NCI-H128 (cell line): Measurements from ENCODE around the gene LYPD6.
A peak's percentile ranks its signal among the peaks of the same experiment; 100 is the strongest.
"Not testable (repeated sequence)": the region's sequence is repeated elsewhere in the genome, so short reads cannot be mapped to it uniquely, and the experiment has no call there.

ENCODE experiments used
- DNase-seq: peaks from one replicate; lab custom pipeline; 2025; ENCODE audit not compliant: unreplicated experiment; lab: John Stamatoyannopoulos, UW

The LYPD6 gene, protein sequence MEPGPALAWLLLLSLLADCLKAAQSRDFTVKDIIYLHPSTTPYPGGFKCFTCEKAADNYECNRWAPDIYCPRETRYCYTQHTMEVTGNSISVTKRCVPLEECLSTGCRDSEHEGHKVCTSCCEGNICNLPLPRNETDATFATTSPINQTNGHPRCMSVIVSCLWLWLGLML

DNA sequence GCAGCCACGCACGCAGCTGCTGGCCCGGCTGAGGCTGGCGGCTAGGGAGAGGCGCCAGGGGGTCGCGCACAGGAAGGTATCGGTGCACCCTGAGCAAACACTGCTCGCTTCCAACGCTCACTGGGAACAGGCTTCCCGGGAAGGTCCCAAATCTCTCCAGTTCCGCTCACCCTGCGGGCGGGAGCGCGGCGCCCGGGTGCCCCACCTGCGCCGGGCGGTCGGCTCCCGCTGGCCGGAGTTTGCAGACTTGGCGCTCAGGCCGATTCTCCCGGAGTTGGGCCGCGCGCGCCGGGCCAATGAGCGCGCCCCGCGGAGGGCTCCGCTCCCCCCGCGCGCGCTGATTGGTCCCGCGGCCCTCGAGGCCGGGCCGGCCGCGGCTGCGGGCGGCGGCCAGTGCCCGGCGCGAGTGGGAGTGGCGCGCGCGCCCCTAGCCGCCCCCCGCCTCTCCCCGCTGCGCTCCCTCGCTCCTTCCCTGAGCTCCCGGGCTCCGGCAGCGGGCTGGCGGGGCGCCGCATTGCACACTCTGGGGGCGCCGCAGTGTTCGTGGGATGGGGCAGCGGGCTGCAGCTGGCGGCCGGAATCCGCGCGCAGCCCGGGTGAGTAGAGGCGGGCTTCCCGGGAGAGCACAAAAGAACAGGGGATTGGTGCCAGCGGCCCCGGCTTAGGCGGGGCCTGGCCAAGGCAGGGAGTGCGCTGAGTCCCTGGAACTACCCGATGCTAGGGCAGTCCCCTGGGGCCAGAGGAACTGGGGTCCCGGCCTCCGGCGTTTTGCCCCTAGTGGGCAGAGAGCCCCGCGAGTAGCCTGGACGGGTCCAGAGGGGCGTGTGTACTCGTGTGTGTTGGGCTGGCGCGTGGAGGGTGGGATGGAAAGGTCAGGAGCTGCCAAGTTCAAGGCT lies at the start of gene LYPD6:
Gene LYPD6, plus strand, starts transcription at position 461 of the 896 bp plus-strand sequence. CDS start 107,122 bp downstream, outside the sequence.
- no peak for DNase-seq

DNA sequence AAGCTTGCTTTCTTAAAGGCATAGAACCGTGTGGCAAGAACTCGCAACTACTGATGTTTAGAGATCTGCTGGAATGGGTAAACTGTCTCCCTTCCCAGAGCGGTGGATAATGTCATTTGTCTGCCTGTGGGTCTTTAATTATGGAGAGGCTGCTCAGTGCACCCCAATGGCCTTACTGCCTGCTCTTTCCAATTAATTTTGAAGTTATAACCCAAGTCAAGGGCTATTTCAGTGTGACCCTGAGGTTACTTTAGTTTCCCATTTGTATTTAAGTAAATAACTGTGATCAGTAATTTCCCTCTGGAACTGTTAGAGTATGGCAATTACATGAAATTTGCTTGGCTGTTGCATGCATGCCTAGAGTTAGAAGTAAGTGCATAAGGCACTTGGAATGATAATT lies 48.9 kb upstream of the LYPD6 start:
- DNase-seq, result no peak

DNA sequence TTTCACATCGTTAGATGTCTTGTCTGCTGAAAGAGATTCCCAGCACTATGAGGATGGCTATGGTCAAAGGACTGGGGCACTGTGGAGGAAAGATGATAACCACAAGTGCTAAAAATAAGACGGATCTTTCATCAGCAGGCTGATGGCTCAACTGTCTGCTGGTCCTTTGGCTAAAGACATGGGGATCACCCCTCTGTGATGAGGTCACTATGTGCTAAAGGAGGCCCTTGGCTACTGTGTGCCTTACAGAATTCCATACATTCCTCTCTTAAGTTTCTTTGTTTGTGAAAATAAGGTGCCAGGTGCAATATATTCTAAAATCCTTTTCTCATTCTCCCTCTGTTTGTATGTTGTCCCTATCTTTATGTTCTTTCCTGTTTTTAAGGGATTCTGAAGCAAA lies 39.7 kb upstream of the LYPD6 start:
- no peak for DNase-seq

DNA sequence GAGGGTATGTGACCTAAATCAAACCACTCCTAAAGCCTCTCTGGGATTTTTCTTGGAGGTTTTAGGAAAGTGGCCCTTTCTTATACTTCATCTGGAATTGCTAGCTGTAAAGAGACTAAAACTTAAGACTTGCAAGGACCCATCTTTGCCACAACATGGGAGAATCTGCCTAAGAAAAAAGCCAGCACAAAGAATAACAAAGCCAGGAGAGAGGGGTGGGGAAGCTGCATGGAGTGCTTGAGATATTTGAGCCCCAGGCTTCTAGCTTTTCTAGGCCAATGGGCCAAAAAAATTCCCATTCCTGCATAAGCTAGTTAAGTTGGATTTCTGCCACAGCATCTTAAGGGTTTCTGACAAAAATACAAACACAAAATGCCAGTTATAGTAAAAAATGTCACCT lies 38.5 kb upstream of the LYPD6 start:
- DNase-seq, result no peak

DNA sequence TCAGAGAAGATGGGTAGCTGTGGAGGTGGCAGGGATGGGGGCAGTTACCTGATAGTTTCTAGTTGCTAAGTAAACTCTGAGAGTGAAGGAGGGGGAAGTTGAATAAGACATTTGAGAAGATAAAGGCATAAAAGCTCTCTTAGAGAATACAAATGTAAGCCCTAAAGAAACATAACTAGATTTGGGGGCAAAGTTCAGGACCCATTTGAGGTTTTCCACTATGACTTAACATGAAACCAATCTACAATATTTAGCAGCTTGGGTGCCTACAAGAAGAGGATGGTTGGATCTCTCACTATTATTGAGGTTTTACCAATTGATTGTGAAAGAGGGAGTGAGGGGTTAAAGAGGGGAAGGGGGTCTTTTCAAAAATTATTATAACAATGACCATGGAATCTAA lies 34.4 kb upstream of the LYPD6 start:
- no peak for DNase-seq

DNA sequence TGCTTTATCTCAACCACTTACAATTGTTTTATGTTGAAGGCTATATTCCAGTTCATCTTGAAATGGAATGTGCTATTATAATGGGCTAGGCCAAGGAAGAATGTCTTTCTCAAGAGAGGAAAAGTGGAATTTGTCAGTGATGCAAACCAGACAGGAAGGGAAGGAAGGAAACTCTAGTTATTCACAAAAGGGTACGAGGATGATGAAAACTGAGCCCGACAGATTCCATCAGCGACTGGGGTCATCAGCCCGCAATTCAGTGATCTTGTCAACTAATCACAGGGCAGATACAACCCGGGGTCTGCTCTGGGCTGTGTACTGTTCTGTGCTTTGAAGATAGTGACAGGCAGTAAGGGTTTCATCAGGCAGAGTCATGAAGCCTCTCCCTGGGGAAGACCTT lies 23.4 kb upstream of the LYPD6 start:
- no peak for DNase-seq

DNA sequence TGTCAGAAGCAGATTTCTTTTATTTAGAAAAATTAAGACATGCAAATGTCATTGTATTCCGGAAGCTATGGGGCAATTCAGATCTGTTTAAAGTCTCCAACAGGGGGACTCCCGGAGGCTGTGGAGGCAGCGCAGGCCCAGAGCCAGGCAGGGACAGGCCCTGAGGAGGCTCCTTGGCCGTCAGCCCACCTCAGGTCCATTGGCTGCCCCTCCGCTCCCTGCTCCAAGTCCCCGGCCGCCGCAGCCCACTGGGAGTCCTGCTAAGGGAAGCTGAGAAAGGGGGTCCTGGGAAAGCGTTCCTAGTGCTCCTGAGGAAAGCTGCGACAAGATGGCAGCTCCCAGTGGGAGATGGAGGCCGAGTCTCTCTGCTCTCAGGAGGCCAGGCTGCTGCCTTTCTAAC lies 20.0 kb upstream of the LYPD6 start:
- DNase-seq, result no peak

DNA sequence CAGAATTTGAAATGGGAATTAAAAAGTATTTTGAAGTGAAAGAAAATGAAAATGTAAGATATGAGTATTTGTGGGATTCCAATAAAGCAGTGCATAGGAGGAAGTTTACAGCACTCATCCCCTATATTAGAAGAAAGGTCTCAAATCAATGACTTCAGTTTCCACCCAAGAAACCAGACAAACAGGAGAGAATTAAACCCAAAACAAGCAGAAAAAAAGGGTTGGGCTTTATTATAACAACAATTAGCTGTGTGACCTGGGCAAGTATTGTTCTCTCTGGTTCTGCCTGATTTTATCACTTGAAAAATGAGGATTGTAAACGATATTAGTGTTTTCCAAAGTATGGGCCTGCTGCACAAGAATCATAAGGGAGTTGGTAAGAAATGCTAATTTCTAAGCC lies 18.3 kb upstream of the LYPD6 start:
- DNase-seq, result no peak

DNA sequence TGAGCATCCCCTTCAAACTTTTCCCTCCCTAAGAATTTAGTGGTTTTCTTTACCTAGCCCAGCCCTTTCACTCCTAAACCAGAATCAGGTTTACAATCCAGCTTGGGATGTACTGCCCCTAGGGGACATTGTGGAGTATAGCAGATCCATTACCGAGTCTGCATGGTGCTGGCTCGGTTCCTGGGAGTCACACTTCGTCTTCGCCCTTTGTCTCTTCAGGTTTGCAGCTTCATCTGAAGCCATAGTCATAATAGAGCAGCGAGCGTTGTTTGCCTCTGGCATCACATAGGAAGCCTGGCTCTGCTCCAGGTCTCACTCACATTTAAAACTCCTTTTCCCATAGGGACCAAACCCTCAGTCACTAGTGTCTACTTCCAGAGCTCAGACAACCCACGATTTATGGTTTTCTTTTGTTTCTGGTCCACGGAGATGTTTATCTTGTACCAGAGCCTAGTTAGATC lies 16.8 kb upstream of the LYPD6 start:
- peak; percentile 90 for DNase-seq

DNA sequence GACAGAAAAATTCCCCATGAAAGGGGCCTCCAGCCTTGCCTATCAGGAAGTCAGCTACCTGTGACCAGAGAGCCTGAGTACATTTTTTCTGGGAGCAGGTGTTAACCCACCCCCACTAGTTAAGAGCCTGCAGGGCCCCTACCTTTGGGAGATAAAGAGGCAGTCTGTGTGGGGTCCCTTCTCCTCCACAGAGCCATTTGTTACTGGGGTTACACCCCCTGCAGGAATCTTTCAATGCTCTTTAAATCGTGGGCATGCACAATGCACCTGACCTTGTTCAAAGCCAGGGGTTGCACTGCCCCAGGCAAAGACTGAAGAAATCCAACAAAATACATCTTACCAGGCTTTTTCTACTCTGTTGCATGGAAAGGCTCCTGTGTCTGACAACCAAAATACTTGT lies 15.7 kb upstream of the LYPD6 start:
- peak; percentile 30 for DNase-seq

DNA sequence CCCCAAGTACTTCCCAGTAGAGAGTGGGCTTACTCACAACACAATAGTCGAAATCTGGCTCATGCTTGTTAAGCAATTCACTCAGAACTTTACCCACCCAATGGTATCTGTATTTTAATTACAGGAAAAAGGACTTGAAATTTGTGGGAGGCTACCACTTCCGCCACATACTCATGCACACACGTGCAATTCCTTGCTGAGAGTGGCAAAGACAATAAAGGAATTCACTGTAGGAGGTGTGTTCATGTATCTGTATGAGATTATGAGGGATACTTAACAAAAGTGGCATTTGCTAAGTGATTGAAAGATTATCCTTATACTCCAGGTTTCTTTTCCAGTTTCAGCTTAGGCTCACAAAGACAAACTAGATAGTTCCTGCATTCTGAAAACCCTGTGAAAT lies 14.9 kb upstream of the LYPD6 start:
- no peak for DNase-seq

DNA sequence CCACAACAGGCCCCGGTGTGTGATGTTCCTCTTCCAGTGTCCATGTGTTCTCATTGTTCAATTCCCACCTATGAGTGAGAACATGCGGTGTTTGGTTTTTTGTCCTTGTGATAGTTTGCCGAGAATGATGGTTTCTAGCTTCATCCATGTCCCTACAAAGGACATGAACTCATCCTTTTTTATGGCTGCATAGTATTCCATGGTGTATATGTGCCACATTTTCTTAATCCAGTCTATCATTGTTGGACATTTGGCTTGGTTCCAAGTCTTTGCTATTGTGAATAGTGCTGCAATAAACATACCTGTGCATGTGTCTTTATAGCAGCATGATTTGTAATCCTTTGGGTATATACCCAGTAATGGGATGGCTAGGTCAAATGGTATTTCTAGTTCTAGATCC lies 11.8 kb upstream of the LYPD6 start:
- not testable (repeated sequence) for DNase-seq

DNA sequence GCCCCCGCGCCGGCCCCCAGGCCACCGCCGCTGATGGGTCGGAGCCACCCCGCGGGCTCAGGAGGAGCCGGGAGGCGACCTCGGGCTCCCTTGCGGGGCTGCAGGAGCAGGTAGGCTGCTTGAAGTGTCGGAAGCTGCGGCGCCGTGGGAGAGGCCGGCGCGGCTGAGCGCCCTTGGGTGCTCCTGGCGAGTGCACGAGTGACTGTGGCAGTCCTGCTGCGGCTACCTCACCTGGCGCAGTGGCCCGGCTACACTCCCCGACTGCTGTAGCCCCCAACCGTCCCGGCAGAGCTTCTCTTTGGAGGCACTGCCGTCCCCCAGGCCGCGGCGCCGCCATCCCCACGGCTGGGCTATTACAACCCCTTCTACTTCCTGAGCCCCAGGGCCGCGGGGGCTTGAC lies 10.0 kb upstream of the LYPD6 start:
- no peak for DNase-seq

DNA sequence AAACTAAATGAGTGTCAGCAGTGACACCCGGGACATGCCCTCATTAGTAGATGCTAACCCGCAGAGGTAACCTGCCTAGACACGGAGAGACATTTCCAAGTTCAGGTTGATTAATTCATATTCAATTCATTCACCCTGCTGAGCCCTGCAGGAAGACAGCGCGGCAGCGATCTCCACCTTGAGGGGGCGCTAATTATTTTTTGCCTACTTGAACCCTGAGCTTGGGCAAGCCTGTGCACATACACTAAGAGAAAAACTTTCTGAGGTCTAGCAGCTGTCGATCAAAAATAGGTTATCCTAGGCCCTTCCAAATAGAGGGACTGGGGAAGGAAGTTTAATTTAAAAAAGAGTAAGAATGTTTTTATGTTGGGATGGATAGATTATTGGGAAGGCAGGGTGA lies 1.3 kb upstream of the LYPD6 start:
- no peak for DNase-seq

DNA sequence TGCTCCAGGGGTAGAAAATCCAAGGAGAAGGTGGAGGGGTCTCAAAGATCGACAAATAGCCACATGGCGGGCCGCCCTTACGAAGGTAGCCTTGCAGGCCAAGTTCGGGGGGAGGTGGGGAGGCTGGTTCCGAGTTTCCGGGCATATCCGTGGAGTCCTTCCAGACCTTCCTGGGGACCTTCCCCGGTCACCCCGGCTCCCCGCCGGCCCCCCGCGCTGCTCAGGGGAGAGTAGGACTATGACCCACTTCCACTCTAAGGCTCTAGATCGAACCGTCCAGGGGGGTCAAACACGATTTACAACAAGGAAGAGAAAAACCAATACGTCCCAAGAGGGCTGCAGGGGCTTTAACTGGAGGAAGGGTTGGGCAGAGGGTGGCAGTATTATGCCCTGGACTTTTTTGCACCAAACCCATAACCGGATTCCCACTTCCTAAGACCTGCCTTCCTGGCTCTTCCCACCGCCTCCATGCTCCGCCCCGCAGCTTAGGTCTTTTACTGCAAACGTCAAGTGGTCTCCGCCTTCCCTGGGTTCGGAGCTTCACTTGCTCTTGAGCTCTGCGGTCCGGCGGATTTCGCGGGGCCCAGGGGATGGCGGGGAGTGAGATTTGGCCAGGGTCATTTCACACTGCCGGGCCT lies 779 bp upstream of the LYPD6 start:
- DNase-seq, result no peak

DNA sequence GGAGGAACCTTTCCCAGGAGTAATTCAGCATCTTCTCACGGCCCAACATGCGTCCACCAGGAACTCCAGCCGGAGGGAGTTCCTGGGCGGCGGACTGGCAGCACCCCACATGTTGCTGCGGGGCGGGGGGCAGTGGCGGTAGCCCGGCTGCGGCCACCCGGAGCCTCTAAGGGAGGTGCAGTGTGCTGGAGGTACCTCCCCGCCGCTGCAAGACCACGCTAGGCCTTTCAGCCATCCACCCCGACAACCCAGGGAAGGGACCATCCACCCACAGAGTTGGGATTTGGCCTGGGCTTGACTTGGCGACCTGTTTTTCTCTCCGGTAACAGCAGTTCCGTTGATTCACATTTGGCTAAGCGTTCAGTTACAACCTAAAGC lies 625 bp downstream of the LYPD6 start:
- DNase-seq, result no peak

DNA sequence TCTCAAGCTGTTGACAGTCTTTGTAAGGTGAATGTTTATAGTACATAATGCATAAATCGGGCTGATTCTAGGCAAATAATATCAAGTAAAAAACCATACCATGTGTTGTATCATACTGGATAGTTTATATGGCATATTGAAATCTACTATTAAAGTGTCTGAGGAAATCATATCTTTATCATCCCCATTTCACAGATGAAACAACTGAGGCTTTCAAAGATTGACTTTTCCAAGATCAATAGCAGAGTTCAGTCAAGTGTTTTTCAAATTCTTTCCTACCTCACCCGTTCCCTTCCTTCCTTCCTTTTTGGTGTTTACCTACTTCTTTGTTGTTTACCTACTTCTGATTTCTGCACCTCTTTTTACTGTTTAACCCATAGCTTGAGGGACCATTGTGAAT lies 2.0 kb downstream of the LYPD6 start:
- no peak for DNase-seq

DNA sequence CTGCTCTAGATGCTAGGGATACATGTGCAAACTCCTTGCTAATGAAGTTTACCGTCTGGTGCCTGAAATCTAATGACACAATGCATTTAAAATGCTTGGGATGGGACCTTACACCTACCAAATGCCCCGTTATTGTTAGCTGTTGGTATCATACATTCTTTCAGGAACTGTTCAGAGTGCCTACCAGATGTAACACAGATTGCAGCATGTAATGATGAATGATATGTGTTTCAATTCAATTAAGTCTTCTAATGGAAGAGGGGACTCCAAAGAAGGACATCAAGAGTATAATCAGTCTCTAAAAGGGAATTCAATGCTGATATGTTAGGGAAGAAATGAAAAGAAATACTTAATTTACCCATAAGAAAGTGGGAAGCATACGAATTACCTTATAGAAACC lies 3.2 kb downstream of the LYPD6 start:
- no peak for DNase-seq

DNA sequence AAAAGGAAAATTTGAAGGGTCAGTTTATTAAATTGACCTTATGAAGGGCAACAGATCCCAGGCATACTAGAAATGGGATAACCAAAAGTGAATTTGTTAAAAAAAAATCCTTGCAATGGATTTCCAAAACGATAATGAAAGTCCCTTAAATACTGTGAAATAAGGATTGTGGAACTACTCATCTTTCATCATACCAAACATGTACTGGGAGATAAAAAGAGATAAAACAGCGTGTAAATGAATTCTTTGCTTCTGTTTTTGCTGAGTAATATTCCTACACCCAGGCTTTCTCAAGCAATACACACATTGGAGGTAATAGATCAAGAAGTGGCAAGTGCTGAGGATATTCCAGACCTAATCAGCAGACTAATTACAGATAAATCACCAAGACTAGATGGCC lies 3.8 kb downstream of the LYPD6 start:
- DNase-seq, result no peak

DNA sequence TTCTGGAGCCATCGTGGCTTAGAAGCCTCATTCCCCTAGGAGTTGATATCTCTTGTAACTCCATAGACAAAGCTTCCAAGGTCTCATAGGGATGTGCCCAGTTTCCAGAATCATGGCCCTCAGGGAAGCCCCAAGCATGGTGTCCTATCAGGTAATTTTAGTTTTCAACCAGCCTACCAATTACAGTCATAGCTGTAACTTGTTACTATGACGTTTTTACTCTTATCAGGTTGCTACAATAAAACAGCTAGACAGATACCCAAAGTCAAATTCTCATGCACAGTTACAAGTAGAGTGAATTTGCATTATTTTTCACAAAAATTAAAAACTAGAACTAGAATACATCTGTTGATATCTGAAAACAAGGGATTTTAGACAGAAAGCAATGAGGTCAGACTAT lies 8.9 kb downstream of the LYPD6 start:
- no peak for DNase-seq

DNA sequence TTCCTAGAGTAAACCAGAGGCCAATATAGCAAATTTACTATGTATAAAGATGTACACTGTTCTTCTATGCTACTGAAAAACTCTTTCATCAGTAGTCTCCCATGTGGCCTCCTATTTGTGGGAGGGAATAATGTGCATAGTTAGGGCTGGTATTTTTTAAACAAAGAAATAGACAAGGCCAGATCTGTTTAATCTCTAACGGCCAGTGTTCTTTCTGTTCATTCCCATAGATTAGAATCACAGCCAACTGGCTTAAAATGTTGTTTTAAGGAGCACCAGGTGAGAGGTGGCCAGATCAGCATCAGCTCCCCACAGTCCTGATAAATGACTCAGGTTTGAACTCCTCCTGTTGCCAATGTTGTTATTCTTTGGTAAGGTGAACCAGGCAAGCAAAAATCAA lies 12.1 kb downstream of the LYPD6 start:
- DNase-seq, result no peak

DNA sequence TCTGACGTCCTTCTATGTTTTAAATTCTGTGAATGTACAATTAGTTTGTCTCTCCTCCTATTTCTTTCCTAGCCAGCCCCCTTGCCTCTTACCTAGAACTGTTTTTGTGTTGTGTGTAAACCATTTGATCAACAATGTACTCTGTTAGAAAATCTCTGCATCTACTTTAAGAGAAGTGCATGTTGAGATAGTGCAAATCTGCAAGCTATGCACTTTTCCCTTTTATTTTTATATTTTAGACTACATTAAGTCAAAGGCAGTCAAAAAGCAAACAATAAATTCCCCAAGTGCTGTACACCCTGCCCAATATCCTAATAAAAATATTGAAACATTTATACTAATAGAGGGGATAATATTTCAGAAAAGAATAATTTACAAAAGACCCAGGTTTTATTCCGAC lies 13.7 kb downstream of the LYPD6 start:
- no peak for DNase-seq
